ENCODE data around the gene STARD13. TPM values are rescaled to one million over a fixed set of nuclear protein-coding genes. Genes with fewer than 3 reads are reported as not detected.

Gene STARD13
- total RNA-seq, 3 donors from 2014 or later = 0.05 to 0.15 (median 0.14) TPM

GRCh38 chr13:33277037-33277740 lies 8.4 kb downstream of the STARD13 start:
- DNase-seq (no peak), ATAC-seq (no peak)
- Mint-ChIP-seq H3K4me3 (no peak overlapping the region), H3K9me3 (no peaks in the 10 kb centered on the region), H3K4me1 (ENCODE audit: low read depth) (no peaks in the 10 kb centered on the region), H3K27me3 (ENCODE audit: low read depth) (peaks cover 1% of the 10 kb centered on the region), H3K36me3 (ENCODE audit: insufficient read depth) (no peaks in the 10 kb centered on the region)

DNA sequence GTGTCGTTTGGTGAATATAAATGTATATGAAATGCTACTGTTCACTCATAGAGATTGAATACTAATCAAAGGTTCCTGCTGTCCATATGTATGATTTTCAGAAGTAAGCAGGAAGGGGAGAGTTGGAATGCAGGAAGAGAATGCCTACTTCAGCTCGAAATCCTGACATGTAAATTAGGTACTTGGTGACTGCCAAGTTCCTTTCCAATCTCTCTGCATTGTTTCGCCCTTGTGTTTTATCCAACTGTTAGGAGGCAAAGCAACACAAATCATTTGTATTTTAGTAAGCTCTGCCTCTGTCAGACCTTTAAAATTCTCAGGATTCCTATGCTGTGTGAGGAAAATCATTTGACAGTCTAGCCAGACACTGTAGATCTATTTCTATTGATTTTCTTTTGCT lies 9.0 kb downstream of the STARD13 start:
- Mint-ChIP-seq H3K4me3 (no peak overlapping the region), H3K4me1 (ENCODE audit: low read depth) (no peaks in the 10 kb centered on the region), H3K27me3 (ENCODE audit: low read depth) (peaks cover 2% of the 10 kb centered on the region), H3K36me3 (ENCODE audit: insufficient read depth) (no peaks in the 10 kb centered on the region), H3K9me3 (no peaks in the 10 kb centered on the region)
- ATAC-seq (no peak), DNase-seq (no peak)

GRCh38 chr13:33275916-33276315 lies 9.6 kb downstream of the STARD13 start:
- no peak for ATAC-seq
- no peaks in the 10 kb centered on the region for H3K36me3 Mint-ChIP-seq (ENCODE audit: insufficient read depth)

GRCh38 chr13:33274264-33274663 lies 11.3 kb downstream of the STARD13 start:
- Mint-ChIP-seq H3K4me1 (ENCODE audit: low read depth) (no peaks in the 10 kb centered on the region), H3K4me3 (no peak overlapping the region), H3K27me3 (ENCODE audit: low read depth) (peaks cover 5% of the 10 kb centered on the region), H3K36me3 (ENCODE audit: insufficient read depth) (no peaks in the 10 kb centered on the region), H3K9me3 (no peaks in the 10 kb centered on the region)
- ATAC-seq = no peak
- no peak for DNase-seq

More at GRCh38 chr13:33275916-33276315, 9.6 kb downstream of the STARD13 start:
- Mint-ChIP-seq H3K9me3 (no peaks in the 10 kb centered on the region), H3K4me3 (no peak overlapping the region), H3K4me1 (ENCODE audit: low read depth) (no peaks in the 10 kb centered on the region), H3K27me3 (ENCODE audit: low read depth) (peaks cover 4% of the 10 kb centered on the region)
- no peak for DNase-seq

DNA sequence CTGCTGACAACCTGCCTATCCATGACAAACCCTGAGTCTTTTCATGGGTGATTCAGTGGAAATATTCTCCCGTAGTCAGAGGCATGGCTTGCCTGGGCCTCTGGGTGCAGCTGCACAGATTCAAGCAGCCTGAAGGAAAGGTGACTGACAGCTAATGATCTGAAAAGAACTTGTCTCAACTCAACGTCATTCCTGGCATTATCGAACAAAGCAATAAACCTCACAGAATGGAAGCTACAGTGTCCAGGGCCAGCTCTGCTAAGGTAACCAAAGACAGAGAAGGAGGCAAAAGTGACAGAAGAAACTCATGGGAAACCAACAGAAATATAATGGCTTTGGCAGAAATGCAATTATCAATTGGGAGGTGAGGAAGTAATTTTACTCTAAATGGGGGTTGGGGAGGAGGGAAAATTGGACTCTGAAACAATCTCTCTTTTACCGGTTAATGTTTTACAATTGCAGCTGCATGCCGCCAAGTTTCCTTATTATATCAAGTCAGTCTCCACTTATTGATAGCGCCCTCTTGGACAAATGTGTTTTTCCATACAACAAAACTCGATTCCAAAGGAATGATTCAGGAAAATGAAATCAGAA lies 12.9 kb downstream of the STARD13 start:
- Mint-ChIP-seq H3K27me3 (ENCODE audit: low read depth) (peaks cover 4% of the 10 kb centered on the region), H3K36me3 (ENCODE audit: insufficient read depth) (no peaks in the 10 kb centered on the region), H3K9me3 (no peaks in the 10 kb centered on the region), H3K4me3 (no peak overlapping the region), H3K4me1 (ENCODE audit: low read depth) (no peaks in the 10 kb centered on the region)
- DNase-seq = no peak
- ATAC-seq = no peak

GRCh38 chr13:33271759-33272158 lies 13.8 kb downstream of the STARD13 start:
- no peaks in the 10 kb centered on the region for H3K36me3 Mint-ChIP-seq (ENCODE audit: insufficient read depth)
- no peak for DNase-seq
- H3K9me3 Mint-ChIP-seq = no peaks in the 10 kb centered on the region
- no peaks in the 10 kb centered on the region for H3K4me1 Mint-ChIP-seq (ENCODE audit: low read depth)
- no peak for ATAC-seq
- peaks cover 4% of the 10 kb centered on the region for H3K27me3 Mint-ChIP-seq (ENCODE audit: low read depth)
- H3K4me3 Mint-ChIP-seq = no peak overlapping the region

GRCh38 chr13:33270895-33271538 lies 14.5 kb downstream of the STARD13 start:
- DNase-seq (no peak), ATAC-seq (no peak)
- Mint-ChIP-seq H3K4me3 (no peak overlapping the region), H3K27me3 (ENCODE audit: low read depth) (peaks cover 4% of the 10 kb centered on the region), H3K36me3 (ENCODE audit: insufficient read depth) (no peaks in the 10 kb centered on the region), H3K9me3 (no peaks in the 10 kb centered on the region), H3K4me1 (ENCODE audit: low read depth) (no peaks in the 10 kb centered on the region)

DNA sequence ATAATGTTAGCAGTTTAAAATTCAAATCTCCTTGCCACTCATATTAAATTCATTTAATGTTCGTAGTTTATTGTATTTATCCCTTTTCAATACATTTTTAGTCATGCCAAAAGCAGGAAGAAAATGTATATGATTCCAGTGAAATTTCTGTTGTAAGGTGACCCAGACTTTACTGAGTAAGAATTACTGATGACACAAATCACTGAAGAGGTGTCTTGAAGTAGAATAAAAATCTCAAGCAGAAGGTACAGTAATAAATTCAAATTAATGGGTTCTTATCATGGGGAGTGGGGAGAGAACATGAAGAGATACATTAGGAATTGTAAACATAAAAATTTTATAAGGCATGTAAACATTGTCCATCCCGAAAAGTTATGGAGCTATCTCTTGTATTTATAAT lies 19.9 kb downstream of the STARD13 start:
- H3K4me3 Mint-ChIP-seq = no peak overlapping the region
- ATAC-seq (no peak), DNase-seq (no peak)
- peaks cover 11% of the 10 kb centered on the region for H3K27me3 Mint-ChIP-seq (ENCODE audit: low read depth)
- no peaks in the 10 kb centered on the region for H3K4me1 Mint-ChIP-seq (ENCODE audit: low read depth)
- no peaks in the 10 kb centered on the region for H3K36me3 Mint-ChIP-seq (ENCODE audit: insufficient read depth)
- no peaks in the 10 kb centered on the region for H3K9me3 Mint-ChIP-seq

GRCh38 chr13:33265133-33265532 lies 20.4 kb downstream of the STARD13 start:
- no peak for DNase-seq
- no peak for ATAC-seq
- no peaks in the 10 kb centered on the region for H3K4me1 Mint-ChIP-seq (ENCODE audit: low read depth)
- no peaks in the 10 kb centered on the region for H3K9me3 Mint-ChIP-seq
- H3K36me3 Mint-ChIP-seq (ENCODE audit: insufficient read depth) = no peaks in the 10 kb centered on the region
- peaks cover 11% of the 10 kb centered on the region for H3K27me3 Mint-ChIP-seq (ENCODE audit: low read depth)
- H3K4me3 Mint-ChIP-seq = no peak overlapping the region

GRCh38 chr13:33264620-33264978 lies 21.0 kb downstream of the STARD13 start:
- Mint-ChIP-seq H3K4me3 (no peak overlapping the region), H3K27me3 (ENCODE audit: low read depth) (peaks cover 10% of the 10 kb centered on the region), H3K4me1 (ENCODE audit: low read depth) (no peaks in the 10 kb centered on the region), H3K9me3 (no peaks in the 10 kb centered on the region), H3K36me3 (ENCODE audit: insufficient read depth) (no peaks in the 10 kb centered on the region)
- DNase-seq = no peak
- ATAC-seq = no peak

GRCh38 chr13:33263976-33264619 lies 21.5 kb downstream of the STARD13 start:
- Mint-ChIP-seq H3K4me1 (ENCODE audit: low read depth) (no peaks in the 10 kb centered on the region), H3K4me3 (no peak overlapping the region), H3K27me3 (ENCODE audit: low read depth) (peaks cover 10% of the 10 kb centered on the region), H3K36me3 (ENCODE audit: insufficient read depth) (no peaks in the 10 kb centered on the region), H3K9me3 (no peaks in the 10 kb centered on the region)
- DNase-seq = no peak
- ATAC-seq = no peak

GRCh38 chr13:33263484-33263883 lies 22.1 kb downstream of the STARD13 start:
- DNase-seq (no peak), ATAC-seq (no peak)
- H3K36me3 Mint-ChIP-seq (ENCODE audit: insufficient read depth) = no peaks in the 10 kb centered on the region
- no peak overlapping the region for H3K4me3 Mint-ChIP-seq
- H3K4me1 Mint-ChIP-seq (ENCODE audit: low read depth) = no peaks in the 10 kb centered on the region
- H3K9me3 Mint-ChIP-seq = no peaks in the 10 kb centered on the region
- peaks cover 13% of the 10 kb centered on the region for H3K27me3 Mint-ChIP-seq (ENCODE audit: low read depth)

GRCh38 chr13:33262997-33263396 lies 22.6 kb downstream of the STARD13 start:
- H3K36me3 Mint-ChIP-seq (ENCODE audit: insufficient read depth) = no peaks in the 10 kb centered on the region
- H3K4me1 Mint-ChIP-seq (ENCODE audit: low read depth) = no peaks in the 10 kb centered on the region
- H3K4me3 Mint-ChIP-seq = no peak overlapping the region
- peaks cover 13% of the 10 kb centered on the region for H3K27me3 Mint-ChIP-seq (ENCODE audit: low read depth)
- ATAC-seq = no peak
- no peaks in the 10 kb centered on the region for H3K9me3 Mint-ChIP-seq
- no peak for DNase-seq

GRCh38 chr13:33262594-33262993 lies 23.0 kb downstream of the STARD13 start:
- Mint-ChIP-seq H3K36me3 (ENCODE audit: insufficient read depth) (no peaks in the 10 kb centered on the region), H3K9me3 (no peaks in the 10 kb centered on the region), H3K27me3 (ENCODE audit: low read depth) (peaks cover 13% of the 10 kb centered on the region), H3K4me3 (no peak overlapping the region), H3K4me1 (ENCODE audit: low read depth) (no peaks in the 10 kb centered on the region)
- ATAC-seq (no peak), DNase-seq (no peak)
